HG03571 (cell line): ENCODE data around the gene INPP5A.
"Not testable (repeated sequence)": the region's sequence is repeated elsewhere in the genome, so short reads cannot be mapped to it uniquely, and the experiment has no call there.

Experiments
- ATAC-seq: cut with Tn5 transposase; IDR thresholded peaks from one replicate; pipeline ENCODE4 v1.9.1; 2021; ENCODE audit not compliant: unreplicated experiment

Gene INPP5A

DNA sequence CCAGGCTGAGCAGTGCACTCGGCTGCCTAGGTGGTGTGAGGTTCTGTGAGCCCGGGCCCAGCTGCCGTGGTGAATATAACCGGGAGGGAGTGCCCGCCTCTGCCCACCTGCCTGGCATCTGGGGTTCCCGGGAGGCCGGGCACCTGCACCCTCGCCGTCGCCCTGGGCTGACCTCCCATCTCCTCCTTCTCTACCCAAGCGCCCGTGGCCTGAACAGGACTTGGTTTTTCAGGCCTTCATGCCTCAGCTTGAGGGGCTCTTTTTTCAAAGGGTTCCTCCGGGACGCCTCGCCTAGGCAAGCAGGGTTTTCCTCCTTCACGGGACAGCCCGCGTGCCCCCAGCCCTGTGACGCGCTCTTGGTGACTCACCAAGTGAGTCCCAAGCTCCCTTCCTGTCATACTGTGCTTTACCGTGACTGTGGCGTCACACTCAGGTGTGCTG, 9.9 kb downstream of the INPP5A start:
- no peak for ATAC-seq

DNA sequence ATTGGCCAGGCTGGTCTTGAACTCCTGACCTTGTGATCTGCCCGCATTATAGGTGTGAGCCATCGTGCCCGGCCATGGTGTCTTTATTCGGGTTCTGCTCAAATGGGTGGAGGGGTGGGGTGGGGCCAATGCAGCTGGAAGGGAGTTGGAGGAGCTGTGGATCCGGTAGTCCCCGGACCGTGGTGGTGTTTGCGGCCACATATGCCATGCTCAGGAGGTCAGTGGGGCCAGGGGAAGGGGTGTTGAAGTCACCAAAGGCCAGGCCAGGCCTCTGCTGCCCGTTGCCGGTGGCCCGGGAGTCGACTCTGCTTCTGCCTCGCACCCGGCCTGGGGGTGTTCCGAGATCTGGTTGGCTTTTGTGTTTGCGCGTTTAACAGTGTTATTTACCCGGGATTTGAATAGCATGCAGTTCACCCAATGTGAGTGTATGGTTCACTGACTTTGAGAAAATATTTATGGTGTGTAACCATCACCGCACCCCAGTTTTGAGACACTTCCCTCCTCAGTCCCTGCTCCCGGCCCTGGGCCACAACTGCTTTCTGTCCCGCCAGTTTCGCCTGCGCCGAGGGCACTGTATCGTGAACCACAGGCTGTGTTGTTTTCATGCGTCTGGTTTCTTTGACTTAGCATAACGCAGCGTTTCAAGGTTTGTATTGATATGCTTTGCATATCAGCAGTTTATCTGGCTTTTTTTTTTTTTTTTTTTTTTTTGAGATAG, 10.7 kb downstream of the INPP5A start:
- no peak for ATAC-seq

DNA sequence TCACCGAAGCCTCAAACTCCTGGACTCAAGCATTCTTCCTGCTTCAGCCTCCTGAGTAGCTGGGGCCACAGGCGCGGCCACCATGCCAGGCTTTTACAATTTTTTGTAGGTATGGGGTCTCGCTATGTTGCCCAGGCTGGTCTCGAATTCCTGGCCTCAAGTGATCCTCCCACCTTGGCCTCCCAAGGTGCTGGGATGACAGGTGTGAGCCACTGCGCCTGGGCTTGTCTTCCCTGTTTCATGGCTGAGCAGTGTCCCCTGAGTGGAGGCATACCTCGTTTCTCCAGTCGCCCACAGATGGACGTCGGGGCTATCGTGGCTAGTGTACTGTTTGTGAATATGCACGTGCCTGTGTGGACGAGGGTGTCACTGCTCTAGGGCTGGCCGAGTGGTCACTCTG, 11.3 kb downstream of the INPP5A start:
- no peak for ATAC-seq

DNA sequence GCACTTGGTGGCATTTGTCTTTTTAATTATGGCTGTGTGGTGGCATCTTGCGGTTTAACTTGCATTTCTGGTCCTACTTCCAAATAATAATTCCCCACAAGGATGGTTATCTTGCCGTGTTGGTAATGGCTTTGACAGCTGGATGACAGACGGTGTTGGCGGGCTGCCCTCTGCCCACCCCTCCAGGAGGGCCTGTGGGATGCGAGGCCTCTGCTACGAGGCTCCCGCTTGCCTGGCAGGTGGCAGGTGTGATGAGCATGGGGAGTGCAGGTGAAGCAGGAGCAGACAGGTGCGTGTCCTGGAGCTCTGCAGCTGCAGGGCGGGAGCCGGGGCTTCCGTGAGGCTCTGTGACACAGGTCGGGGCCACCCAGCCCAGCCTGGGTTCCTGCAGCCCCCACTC, 11.8 kb downstream of the INPP5A start:
- ATAC-seq = no peak

DNA sequence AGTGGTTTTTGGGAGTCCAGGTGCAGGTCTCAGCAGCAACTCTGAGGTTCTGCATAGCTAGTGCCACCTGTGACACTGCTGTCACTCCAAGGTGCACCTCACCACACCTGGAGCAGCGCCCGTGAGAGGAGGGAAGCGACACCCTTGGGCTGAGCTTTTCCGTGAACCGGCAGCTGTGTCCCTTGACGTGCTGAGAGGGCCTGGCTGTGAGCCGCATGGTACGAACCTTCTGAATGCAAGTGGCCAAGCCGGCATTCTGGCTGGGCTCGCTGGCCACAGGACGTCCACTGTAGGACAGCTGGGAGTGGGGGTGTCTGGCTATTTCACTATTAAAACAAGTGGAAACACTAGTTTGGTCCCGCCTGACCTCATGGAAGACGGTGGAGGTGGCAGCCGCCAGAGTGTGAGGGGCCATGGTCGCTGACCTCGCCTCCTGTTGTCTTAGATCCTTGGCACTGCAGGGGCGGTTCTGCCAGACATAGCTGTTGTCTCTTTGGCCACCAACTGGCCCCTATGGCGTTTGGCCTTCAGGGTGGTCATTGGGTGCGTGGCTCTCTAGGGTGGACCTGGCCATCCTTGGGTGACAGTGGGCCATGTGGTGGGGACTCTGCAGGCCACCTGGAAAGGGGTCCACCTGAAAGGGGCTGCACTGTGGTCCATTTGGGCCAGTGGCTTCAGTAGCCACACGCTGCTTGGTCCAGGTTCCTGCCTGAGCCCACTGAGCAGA, 12.9 kb downstream of the INPP5A start:
- ATAC-seq = no peak

DNA sequence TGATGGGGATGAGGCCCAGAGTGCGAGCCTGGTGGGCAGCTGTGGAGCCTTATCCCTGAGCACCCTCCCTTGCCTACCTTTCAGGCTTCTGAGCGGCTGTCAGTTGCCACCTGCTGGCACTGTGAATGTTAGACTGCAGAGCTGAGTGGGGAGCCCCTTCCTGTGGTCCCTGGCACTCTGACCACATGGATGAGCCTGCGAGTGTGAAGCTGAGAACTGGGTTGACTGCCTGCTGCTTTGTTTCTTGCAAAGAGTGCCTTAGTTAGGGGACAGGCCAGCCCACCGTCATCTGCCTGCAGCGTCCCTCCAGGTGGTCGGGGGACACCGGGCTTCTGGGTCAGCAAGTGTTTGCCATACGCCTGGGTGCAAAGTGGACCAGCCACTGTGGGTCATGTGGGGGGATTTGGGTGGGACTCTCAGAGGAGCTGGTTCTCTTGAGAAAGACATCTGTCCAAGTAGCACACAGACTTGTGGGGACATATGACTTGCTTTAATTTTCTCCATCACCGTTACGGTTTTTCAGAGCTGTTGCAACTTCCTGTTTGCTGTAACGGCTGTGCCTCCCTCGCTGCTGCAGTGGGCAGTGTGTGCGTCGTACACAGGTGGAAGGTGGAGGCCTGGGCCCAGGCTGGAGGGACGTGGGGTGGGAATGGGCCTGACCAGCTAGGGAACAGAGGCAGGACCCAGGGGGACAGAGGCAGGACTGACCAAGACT, 13.7 kb downstream of the INPP5A start:
- ATAC-seq = peak; percentile 46

DNA sequence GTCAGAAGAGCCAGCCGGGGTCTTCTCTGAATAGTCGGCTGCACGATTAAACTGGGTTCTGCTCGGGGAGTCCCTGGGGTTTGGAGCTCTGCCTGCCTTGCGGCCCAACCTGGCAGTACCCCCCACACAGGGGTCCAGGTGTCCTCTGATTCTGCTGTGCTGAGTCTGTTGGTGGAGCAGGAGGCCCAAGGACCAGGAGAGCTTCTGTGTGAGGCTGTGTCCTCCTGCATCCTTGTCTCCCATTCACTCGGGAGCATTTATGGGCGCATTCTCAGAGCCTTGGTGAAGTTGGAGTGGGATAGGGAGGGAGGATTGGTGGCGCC, 14.2 kb downstream of the INPP5A start:
- no peak for ATAC-seq

DNA sequence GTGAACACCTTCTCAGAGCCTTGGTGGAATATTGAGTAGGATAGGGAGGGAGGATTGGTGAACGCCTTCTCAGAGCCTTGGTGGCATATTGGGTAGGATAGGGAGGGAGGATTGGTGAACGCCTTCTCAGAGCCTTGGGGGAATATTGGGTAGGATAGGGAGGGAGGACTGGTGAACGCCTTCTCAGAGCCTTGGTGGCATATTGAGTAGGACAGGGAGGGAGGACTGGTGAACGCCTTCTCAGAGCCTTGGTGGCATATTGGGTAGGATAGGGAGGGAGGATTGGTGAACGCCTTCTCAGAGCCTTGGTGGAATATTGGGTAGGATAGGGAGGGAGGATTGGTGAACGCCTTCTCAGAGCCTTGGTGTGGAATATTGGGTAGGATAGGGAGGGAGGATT, 15.0 kb downstream of the INPP5A start:
- not testable (repeated sequence) for ATAC-seq

DNA sequence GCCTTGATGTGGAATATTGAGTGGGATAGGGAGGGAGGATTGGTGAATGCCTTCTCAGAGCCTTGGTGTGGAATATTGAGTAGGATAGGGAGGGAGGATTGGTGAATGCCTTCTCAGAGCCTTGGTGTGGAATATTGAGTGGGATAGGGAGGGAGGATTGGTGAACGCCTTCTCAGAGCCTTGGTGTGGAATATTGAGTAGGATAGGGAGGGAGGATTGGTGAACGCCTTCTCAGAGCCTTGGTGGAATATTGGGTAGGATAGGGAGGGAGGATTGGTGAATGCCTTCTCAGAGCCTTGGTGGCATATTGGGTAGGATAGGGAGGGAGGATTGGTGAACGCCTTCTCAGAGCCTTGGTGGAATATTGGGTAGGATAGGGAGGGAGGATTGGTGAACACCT, 16.0 kb downstream of the INPP5A start:
- ATAC-seq = not testable (repeated sequence)

DNA sequence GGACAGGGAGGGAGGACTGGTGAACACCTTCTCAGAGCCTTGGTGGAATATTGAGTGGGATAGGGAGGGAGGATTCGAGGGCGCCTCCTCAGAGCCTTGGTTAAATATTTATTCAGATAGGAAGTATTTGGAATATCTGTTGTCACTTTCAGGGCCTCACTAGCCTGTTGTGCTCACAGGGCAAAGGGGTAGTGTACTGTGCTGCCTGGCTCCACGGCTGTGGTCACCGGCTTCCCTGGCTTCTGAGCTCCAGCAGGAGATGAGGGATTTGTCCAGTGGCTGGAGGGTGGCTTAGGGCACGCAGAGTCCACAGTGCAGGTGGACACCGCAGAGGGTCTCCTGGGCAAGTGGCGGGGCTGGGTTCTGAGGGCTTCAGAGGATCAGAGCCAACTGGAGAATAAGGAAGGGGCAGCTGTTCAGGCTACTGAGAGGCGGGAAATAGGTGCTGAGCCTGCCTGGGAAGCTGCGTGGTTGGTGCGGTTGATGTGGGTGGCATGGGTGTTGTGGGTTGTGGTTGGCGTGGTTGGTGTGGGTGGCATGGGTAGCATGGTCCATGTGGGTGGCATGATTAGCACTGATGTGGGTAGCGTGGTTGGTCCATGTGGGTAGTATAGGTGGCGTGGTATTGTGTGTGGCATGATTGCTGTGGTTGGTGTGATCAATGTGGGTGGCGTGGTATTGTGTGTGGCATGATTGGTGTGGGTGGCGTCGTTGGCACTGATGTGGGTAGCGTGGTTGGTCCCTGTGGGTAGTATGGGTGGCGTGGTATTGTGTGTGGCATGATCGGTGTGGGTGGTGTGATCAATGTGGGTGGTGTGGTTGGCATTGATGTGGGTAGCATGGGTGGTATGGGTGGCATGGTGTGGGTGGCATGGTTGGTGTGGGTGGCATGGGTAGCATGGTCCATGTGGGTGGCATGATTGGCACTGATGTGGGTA, 16.7 kb downstream of the INPP5A start:
- no peak for ATAC-seq

DNA sequence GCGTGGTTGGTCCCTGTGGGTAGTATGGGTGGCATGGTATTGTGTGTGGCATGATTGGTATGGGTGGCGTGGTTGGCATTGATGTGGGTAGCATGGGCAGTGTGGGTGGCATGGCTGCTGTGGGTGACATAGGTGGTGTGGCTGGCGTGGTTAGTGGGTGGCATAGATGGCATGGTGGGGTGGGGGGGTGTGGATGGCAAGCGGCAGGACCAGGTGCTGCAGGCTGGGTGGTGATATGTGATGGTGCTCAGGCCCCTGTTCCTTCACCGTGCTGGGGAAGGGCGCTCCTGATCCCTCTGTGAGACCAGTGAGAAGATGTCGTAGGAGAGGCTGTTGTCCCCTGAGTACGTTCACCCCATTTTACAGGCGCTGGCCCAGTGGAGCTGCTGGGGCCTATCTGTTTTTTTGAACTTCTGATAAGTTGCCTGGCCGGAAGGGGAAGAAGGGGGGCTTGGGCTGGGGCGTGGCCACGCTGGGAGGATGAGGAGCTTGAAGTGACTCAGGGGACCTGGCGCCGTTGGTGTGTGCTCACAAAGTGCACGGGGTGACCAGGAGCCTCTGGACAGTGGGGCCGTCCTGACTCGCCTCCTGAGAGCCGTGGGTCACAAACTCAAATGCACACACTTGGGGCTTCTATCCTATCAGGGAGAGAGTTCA, 17.5 kb downstream of the INPP5A start:
- ATAC-seq = peak; percentile 31

DNA sequence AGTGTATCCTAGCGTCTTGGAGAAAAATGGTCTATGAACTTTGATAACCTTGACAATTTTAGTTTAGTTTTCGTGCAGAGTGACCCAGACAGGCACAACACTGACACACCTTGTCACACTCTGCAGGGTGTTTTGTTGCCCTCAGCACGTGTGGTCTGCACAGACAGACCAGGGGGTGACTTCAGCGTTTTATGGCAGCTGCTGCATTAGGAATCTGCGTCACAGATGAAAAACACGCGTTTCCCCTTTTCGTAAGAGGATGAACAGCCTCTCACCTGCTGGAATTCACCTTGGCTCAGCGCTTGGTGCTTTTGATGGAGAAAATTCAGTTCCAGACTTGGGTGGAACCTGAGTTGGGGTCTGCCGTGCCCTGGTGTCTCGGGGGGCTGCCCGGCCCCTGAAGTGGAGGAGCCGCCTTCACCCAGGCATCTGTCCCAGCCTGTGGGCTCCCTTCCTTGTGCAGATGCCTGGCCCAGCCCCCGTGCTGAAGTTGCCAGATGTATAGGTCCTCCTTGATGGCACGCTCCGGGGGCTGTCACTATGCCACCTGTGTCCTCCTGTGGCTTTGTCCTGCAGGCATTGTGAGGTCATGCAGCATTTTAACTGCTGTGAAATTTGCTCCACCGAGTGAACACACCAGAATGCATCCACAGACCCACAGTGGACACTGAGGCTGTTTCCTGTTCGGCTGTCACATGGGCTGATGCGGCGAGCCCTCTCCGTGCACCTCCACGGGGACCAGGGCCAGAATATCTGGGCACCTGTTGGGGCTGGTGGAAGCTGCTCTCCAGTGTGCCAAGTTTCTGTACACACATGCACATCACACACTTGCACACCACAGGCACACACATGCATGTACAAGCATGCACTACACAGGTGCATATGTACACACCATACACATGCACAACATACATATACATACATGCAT, 18.3 kb downstream of the INPP5A start:
- no peak for ATAC-seq

DNA sequence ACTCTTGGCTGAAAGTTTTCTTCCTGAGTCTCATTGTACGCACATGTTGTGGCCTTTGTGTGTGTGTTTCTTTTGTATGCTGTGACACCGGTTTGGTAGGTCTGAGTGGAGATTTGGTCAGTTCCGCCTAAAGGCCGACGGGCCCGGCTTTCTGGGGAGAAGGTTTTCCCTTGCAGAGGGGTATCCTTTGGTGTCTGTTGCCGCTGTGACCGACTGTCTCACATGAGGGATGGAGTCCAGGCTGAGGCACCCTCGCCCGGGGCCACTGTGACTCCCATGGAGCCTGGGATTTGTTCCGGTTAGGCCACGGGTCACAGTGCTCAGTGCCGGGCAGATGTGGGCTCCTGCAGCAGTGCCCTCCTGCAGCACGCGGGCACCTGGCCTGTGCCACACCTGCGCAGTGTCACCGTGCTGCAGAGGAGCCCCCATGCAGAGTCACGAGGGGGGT, 19.4 kb downstream of the INPP5A start:
- ATAC-seq = no peak

DNA sequence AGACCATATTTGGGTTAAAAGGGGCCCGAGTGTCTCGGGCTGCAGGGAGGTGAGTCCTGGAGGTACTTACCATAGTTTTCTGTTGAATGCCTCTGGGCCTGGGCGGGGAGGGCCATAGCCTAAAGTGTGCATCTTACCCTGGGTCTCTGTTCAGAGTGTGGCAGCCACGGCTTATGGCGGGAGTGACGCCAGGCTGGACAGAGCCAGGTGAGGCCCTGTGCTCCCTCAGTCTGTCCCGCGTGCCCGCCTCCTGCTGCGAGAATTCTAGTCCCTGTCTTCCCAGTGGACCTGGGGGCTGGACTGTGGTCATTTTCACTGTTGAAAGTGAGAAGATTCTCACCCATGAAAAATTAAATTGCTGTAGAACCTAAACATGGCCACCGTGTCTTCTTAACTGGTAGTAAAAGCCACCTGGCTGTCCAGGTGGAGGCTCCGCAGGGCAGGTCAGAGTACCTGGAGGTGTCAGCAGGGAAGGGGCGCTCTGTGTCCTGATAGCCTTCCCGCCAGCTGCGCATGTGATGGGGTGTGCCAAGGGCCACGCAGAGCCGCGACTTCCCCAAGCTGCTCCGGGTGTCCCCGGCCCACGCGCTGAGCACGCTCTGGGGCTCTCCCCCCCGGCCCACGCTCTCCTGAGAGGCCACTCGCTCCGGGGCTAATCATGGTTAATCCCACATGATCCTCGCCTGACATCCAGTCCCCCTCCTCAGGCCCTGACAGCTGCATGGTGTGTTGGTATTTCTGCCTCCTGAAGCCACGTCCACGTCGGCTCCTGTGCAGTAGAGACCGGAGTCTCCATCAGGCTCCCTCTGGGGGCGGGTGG, 20.3 kb downstream of the INPP5A start:
- ATAC-seq = no peak

DNA sequence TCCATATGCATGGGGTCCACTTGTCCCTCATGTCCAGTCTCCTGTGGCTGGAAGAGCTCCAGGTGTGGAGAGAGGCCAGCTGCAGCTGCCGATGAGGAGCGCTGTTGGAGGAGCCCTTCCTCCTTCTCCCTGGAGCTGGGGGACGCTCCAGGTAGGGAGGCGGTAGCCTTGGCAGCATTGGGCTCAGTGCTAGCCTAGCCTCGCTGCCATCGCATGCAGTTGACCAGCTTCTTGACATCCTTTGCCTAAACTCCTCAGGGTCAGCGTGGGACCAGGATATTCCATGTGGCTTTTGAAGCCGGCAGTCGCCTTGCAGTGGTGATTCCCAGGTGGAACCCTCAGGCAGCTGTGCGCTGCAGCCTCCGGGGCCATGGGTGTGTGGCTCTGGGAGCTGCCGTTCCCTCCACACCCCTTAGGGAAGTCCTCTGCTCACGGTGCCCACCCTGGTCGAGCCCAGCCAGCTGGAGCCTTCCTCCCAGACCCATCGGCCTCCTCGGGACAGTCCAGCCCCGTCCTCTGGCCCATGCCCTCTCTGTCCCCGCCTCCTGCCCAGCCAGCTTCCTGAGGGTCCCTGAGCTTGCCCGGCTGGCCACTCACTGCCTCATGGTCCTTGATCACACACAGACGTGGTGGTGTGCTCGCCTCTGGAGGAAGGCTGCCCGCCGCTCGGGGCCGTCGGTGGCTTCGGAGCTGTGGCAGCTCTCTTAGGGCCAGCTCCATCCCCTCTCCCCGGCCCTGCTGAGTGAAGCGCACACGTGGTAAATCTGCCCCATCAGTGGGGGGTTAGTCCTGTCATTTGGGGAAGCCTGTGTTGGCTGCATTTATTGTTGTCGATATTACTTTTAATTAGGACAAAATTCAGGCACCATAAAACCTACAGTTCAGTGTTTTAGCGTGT, 21.2 kb downstream of the INPP5A start:
- no peak for ATAC-seq

DNA sequence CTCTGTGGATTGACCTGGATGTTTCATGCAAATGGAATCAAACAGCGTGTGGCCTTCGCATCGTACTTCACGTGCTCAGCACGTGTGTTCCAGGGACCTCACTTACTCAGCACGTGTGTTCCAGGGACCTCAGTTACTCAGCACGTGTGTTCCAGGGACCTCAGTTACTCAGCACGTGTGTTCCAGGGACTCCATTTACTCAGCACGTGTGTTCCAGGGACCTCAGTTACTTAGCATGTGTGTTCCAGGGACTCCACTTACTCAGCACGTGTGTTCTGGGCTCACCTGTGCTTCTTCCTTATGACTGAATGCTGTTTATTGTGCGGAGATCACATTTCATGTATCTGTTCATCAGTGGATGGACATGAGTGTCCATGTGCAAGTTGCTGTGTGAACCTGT, 22.0 kb downstream of the INPP5A start:
- no peak for ATAC-seq

DNA sequence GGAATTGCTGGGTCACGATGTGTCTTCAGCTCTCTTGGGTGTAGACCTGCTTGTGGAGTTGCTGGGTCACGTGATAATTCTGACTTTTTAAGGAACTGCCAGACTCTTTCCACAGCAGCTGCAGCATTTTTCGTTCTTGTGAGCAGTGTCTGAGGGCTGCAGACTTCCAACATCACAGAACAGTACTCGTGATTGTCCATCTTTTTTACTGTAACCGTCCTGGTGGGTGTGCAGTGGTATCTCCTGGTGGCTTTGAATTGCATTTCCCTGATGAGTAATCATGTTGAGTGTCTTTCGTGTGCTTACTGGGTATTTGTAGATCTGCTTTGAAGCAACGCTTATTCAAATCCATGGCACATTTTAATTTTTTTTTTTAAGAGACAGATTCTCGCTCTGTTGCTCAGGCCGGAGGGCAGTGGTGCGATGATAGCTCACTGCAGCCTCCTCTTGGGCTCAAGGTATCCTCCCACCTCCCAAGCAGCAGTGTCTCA, 22.7 kb downstream of the INPP5A start:
- ATAC-seq = no peak
